ENCODE data around the gene CD59.

DNA sequence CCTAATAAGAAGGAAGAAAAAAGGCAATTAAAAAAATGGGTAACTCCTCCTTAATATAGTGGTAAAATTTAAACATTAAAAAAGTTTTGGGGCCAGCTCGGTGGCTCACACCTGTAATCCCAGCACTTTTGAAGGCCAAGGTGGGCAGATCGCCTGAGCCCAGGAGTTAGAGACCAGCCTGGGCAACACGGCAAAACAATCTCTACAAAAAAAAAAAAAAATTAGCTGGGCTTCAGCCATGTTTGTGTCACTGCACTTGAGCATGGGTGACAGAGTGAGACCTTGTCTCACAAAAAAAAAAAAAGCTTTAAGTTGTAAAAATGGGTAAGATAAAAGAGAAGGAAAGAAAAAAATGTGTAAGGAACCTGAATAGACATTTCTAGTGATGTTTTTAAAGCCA lies 49.4 kb upstream of the CD59 start:
- TF ChIP-seq, protein P1, sequence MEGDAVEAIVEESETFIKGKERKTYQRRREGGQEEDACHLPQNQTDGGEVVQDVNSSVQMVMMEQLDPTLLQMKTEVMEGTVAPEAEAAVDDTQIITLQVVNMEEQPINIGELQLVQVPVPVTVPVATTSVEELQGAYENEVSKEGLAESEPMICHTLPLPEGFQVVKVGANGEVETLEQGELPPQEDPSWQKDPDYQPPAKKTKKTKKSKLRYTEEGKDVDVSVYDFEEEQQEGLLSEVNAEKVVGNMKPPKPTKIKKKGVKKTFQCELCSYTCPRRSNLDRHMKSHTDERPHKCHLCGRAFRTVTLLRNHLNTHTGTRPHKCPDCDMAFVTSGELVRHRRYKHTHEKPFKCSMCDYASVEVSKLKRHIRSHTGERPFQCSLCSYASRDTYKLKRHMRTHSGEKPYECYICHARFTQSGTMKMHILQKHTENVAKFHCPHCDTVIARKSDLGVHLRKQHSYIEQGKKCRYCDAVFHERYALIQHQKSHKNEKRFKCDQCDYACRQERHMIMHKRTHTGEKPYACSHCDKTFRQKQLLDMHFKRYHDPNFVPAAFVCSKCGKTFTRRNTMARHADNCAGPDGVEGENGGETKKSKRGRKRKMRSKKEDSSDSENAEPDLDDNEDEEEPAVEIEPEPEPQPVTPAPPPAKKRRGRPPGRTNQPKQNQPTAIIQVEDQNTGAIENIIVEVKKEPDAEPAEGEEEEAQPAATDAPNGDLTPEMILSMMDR (IDR thresholded peaks at IDR 0.05) = no peak
- no peak for TF ChIP-seq POLR2AphosphoS5 (IDR thresholded peaks at IDR 0.05; ENCODE audit: insufficient read depth in 1 of 2, low read depth in 1 of 2)
